Fibroblast of the conjunctiva (primary cell): ENCODE results near the gene JARID2.

ENCODE experiments used
- DNase-seq: peaks from one replicate; pipeline ENCODE4 v3.0.0-alpha.2; 2010; ENCODE audit warnings: low read depth

JARID2 gene

GRCh38 chr6:15358579-15359327, 112.9 kb downstream of the JARID2 start:
- DNase-seq, result no peak

GRCh38 chr6:15359335-15359862, 113.5 kb downstream of the JARID2 start:
- no peak for DNase-seq

GRCh38 chr6:15360300-15360699, 114.4 kb downstream of the JARID2 start:
- no peak for DNase-seq

- DNase-seq, result no peak
Measured at GRCh38 chr6:15361197-15361596, 115.3 kb downstream of the JARID2 start.

GRCh38 chr6:15362274-15363160, 116.6 kb downstream of the JARID2 start:
- no peak for DNase-seq

- DNase-seq, result no peak
Measured at GRCh38 chr6:15363164-15363522, 117.3 kb downstream of the JARID2 start.

GRCh38 chr6:15363523-15364400, 117.9 kb downstream of the JARID2 start:
- no peak for DNase-seq

- DNase-seq, result no peak
Measured at GRCh38 chr6:15364401-15365037, 118.7 kb downstream of the JARID2 start.

GRCh38 chr6:15365273-15365687, 119.4 kb downstream of the JARID2 start:
- peak; percentile 36 for DNase-seq

- DNase-seq, result no peak
Measured at GRCh38 chr6:15366003-15366535, 120.2 kb downstream of the JARID2 start.

- DNase-seq, result no peak
Measured at GRCh38 chr6:15366879-15367278, 121.0 kb downstream of the JARID2 start.

- DNase-seq, result no peak
Measured at GRCh38 chr6:15368186-15368585, 122.3 kb downstream of the JARID2 start.

- no peak for DNase-seq
Measured at GRCh38 chr6:15368873-15369272, 123.0 kb downstream of the JARID2 start.

GRCh38 chr6:15369838-15370237, 124.0 kb downstream of the JARID2 start:
- no peak for DNase-seq

- DNase-seq, result no peak
Measured at GRCh38 chr6:15370733-15371671, 125.1 kb downstream of the JARID2 start.

- no peak for DNase-seq
Measured at GRCh38 chr6:15372932-15373331, 127.1 kb downstream of the JARID2 start.

- DNase-seq, result no peak
Measured at GRCh38 chr6:15374119-15374518, 128.2 kb downstream of the JARID2 start.

- no peak for DNase-seq
Measured at GRCh38 chr6:15375018-15375417, 129.1 kb downstream of the JARID2 start.

GRCh38 chr6:15375638-15376290, 129.9 kb downstream of the JARID2 start:
- no peak for DNase-seq
